HEK293 (cell line): ENCODE results near the gene ITIH5.

Source experiments
- FEZF1 ChIP-seq: fragments of 450-650 bp; formaldehyde crosslinking; IDR thresholded peaks from 2 replicates; pipeline ENCODE4 v1.5.1; 2016; ENCODE audit warnings: missing biosample characterization, missing genetic modification characterization
- GLI2 ChIP-seq: fragments of 450-650 bp; formaldehyde crosslinking; IDR thresholded peaks from 2 replicates; pipeline ENCODE4; 2017; ENCODE audit warnings: missing biosample characterization, missing genetic modification characterization, low read depth, borderline replicate concordance
- HIC1 ChIP-seq: fragments of 450-650 bp; formaldehyde crosslinking; IDR thresholded peaks from 2 replicates; pipeline ENCODE4 v1.5.1; 2016; ENCODE audit warnings: missing biosample characterization, missing genetic modification characterization
- INSM2 ChIP-seq: fragments of 450-650 bp; formaldehyde crosslinking; IDR thresholded peaks from 2 replicates; pipeline ENCODE4 v1.5.1; 2016; ENCODE audit warnings: missing biosample characterization, missing genetic modification characterization
- PATZ1 ChIP-seq: fragments of 450-650 bp; formaldehyde crosslinking; IDR thresholded peaks from 2 replicates; pipeline ENCODE4 v1.5.1; 2016; ENCODE audit warnings: missing biosample characterization, missing genetic modification characterization
- RBAK ChIP-seq: fragments of 450-650 bp; formaldehyde crosslinking; IDR thresholded peaks from 2 replicates; pipeline ENCODE4 v1.5.1; 2016; ENCODE audit warnings: missing biosample characterization, missing genetic modification characterization
- SCRT2 ChIP-seq: fragments of 450-650 bp; formaldehyde crosslinking; IDR thresholded peaks from 2 replicates; pipeline ENCODE4 v1.5.1; 2016; ENCODE audit warnings: missing biosample characterization, missing genetic modification characterization
- ZBTB26 ChIP-seq: fragments of 450-650 bp; formaldehyde crosslinking; optimal IDR thresholded peaks from 2 replicates; pipeline ENCODE3; 2016; ENCODE audit warnings: missing biosample characterization, mild to moderate bottlenecking, missing genetic modification characterization
- ZBTB48 ChIP-seq: fragments of 450-650 bp; formaldehyde crosslinking; IDR thresholded peaks from 2 replicates; pipeline ENCODE4 v1.5.1; 2016; ENCODE audit warnings: missing biosample characterization, missing genetic modification characterization
- ZFP3 ChIP-seq: fragments of 450-650 bp; formaldehyde crosslinking; IDR thresholded peaks from 2 replicates; pipeline ENCODE4 v1.5.1; 2016; ENCODE audit warnings: low read depth, missing biosample characterization, missing genetic modification characterization
- ZIC2 ChIP-seq: fragments of 450-650 bp; formaldehyde crosslinking; IDR thresholded peaks from 2 replicates; pipeline ENCODE4 v1.5.1; 2016; ENCODE audit warnings: missing biosample characterization, missing genetic modification characterization
- ZNF112 ChIP-seq: fragments of 450-650 bp; formaldehyde crosslinking; IDR thresholded peaks from 2 replicates; pipeline ENCODE4 v1.5.0; 2017; ENCODE audit warnings: missing biosample characterization, missing genetic modification characterization
- ZNF114 ChIP-seq: fragments of 450-650 bp; formaldehyde crosslinking; IDR thresholded peaks from 2 replicates; pipeline ENCODE4 v1.5.0; 2017; ENCODE audit warnings: missing biosample characterization, missing genetic modification characterization
- ZNF155 ChIP-seq: fragments of 450-650 bp; formaldehyde crosslinking; IDR thresholded peaks from 2 replicates; pipeline ENCODE4 v1.5.1; 2016; ENCODE audit warnings: missing biosample characterization, missing genetic modification characterization
- ZNF266 ChIP-seq: fragments of 450-650 bp; formaldehyde crosslinking; IDR thresholded peaks from 2 replicates; pipeline ENCODE4 v1.5.1; 2016; ENCODE audit warnings: missing biosample characterization, missing genetic modification characterization, low read depth
- ZNF280C ChIP-seq: fragments of 450-650 bp; formaldehyde crosslinking; IDR thresholded peaks from 2 replicates; pipeline ENCODE4 v1.5.1; 2016; ENCODE audit warnings: missing biosample characterization, missing genetic modification characterization
- ZNF292 ChIP-seq: fragments of 450-650 bp; formaldehyde crosslinking; IDR thresholded peaks from 2 replicates; pipeline ENCODE4 v1.5.1; 2016; ENCODE audit warnings: low read depth, missing biosample characterization, missing genetic modification characterization, borderline replicate concordance
- ZNF354C ChIP-seq: fragments of 450-650 bp; formaldehyde crosslinking; IDR thresholded peaks from 2 replicates; pipeline ENCODE4 v1.5.1; 2016; ENCODE audit warnings: missing biosample characterization, missing genetic modification characterization, low read depth, borderline replicate concordance
- ZNF416 ChIP-seq: fragments of 450-650 bp; formaldehyde crosslinking; IDR thresholded peaks from 2 replicates; pipeline ENCODE4 v1.5.1; 2016; ENCODE audit warnings: missing biosample characterization, missing genetic modification characterization
- ZNF473 ChIP-seq: fragments of 450-650 bp; formaldehyde crosslinking; IDR thresholded peaks from 2 replicates; pipeline ENCODE4 v1.5.1; 2017; ENCODE audit warnings: missing biosample characterization, missing genetic modification characterization
- ZNF530 ChIP-seq: fragments of 450-650 bp; formaldehyde crosslinking; IDR thresholded peaks from 2 replicates; pipeline ENCODE4 v1.5.1; 2016; ENCODE audit warnings: low read depth, missing biosample characterization, missing genetic modification characterization
- ZNF548 ChIP-seq: fragments of 450-650 bp; formaldehyde crosslinking; IDR thresholded peaks from 2 replicates; pipeline ENCODE4 v1.5.1; 2016; ENCODE audit warnings: missing biosample characterization, missing genetic modification characterization
- ZNF629 ChIP-seq: fragments of 450-650 bp; formaldehyde crosslinking; IDR thresholded peaks from 2 replicates; pipeline ENCODE4 v1.5.1; 2017; ENCODE audit warnings: missing biosample characterization, missing genetic modification characterization
- ZNF639 ChIP-seq: fragments of 450-650 bp; formaldehyde crosslinking; IDR thresholded peaks from 2 replicates; pipeline ENCODE4 v1.5.1; 2016; ENCODE audit warnings: missing biosample characterization, missing genetic modification characterization
- ZNF658 ChIP-seq: fragments of 450-650 bp; formaldehyde crosslinking; IDR thresholded peaks from 2 replicates; pipeline ENCODE4; 2016; ENCODE audit warnings: missing biosample characterization, missing genetic modification characterization
- ZNF677 ChIP-seq: fragments of 450-650 bp; IDR thresholded peaks from 2 replicates; pipeline ENCODE4 v1.5.0; 2018; ENCODE audit warnings: missing biosample characterization, mild to moderate bottlenecking, missing genetic modification characterization, moderate library complexity
- ZSCAN23 ChIP-seq: fragments of 450-650 bp; formaldehyde crosslinking; IDR thresholded peaks from 2 replicates; pipeline ENCODE4 v1.5.1; 2016; ENCODE audit warnings: missing biosample characterization, missing genetic modification characterization
- ZXDB ChIP-seq: fragments of 450-650 bp; formaldehyde crosslinking; IDR thresholded peaks from 2 replicates; pipeline ENCODE4 v1.5.1; 2016; ENCODE audit warnings: missing biosample characterization, missing genetic modification characterization

Gene ITIH5

GRCh38 chr10:7525314-7526016, 141.3 kb downstream of the ITIH5 start (continued):
- TF ChIP-seq GLI2 (tag by site-specific recombination) (no peak), HIC1 (tag by site-specific recombination) (no peak), ZNF658 (tag by site-specific recombination) (no peak), ZNF530 (no peak), ZNF114 (tag by site-specific recombination) (no peak), FEZF1 (peak; percentile 7; the same call in 1 of the 2 replicates), ZNF112 (no peak), SCRT2 (tag by site-specific recombination) (no peak), ZNF473 (tag by site-specific recombination) (no peak), ZBTB26 (tag by site-specific recombination) (no peak), ZNF677 (tag by site-specific recombination) (no peak), ZIC2 (tag by site-specific recombination) (0 out of 2 replicates have a peak, but pooled peaks have one; percentile 9), ZNF639 (tag by site-specific recombination) (no peak), ZNF155 (tag by site-specific recombination) (no peak), ZNF280C (tag by site-specific recombination) (no peak), ZNF292 (tag by site-specific recombination) (no peak), ZNF354C (tag by site-specific recombination) (no peak), ZNF266 (tag by site-specific recombination) (no peak), ZXDB (peak; percentile 32; the same call in 1 of the 2 replicates), PATZ1 (no peak), ZSCAN23 (tag by site-specific recombination) (no peak), ZNF416 (no peak), ZNF548 (no peak), ZBTB48 (tag by site-specific recombination) (no peak), ZNF629 (peak; percentile 84), ZFP3 (no peak), RBAK (tag by site-specific recombination) (no peak), INSM2 (no peak)
